HG03354 (cell line): ENCODE results near the gene KLHL42.
A peak's percentile ranks its signal among the peaks of the same experiment; 100 is the strongest.

ENCODE experiments used
- ATAC-seq: cut with Tn5 transposase; IDR thresholded peaks from one replicate; pipeline ENCODE4 v1.9.1; 2021; ENCODE audit warnings: mild to moderate bottlenecking; ENCODE audit not compliant: unreplicated experiment, poor library complexity, severe bottlenecking

KLHL42 gene

GRCh38 chr12:27779416-27779919 lies 565 bp upstream of the KLHL42 start:
- peak; percentile 7 for ATAC-seq

GRCh38 chr12:27780612-27781408 lies 777 bp downstream of the KLHL42 start:
- ATAC-seq: peak; percentile 40

DNA sequence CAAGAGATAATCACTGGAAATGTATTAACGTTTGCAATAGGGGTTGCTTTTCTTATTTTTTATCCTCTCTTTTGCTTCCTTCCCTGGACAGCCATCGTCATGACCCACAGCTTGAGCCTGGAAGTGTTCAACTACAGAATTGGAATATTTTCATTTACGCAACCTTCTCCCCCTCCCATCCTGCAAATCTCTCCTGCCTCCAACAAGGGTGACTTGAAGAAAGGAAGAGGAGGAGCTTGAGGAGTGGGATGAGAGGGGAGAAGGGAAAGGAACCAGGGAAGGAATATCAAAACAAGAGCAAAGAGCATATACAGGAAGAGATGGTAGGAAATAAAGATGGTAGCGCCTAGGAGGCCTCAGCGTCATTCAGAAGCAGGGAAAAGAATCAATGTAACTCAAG lies 1.6 kb downstream of the KLHL42 start:
- ATAC-seq: no peak

GRCh38 chr12:27782481-27782880 lies 2.4 kb downstream of the KLHL42 start:
- no peak for ATAC-seq

- ATAC-seq: no peak
These were observed 6.0 kb downstream of the KLHL42 start for GRCh38 chr12:27785882-27786570.

DNA sequence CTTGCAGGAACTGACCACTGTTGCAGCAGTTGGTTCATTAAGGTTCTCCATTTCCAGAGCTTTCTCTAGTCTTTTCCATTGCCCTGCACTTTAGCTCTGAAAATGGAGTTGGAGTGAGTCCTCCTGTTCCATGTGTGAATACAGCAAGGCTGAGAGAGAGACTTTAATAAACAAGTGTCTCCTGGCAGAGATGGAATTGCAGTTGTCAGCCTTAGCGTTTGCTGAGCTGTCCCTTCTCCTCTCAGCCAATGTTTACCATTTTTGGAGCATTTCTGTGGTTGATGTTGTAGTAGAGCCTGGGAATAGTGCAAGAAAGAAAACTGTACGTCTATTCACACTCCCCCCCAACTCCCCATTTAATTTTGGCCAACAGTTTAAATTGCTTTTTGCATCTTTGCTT lies 7.5 kb downstream of the KLHL42 start:
- ATAC-seq: no peak

- ATAC-seq: no peak
These were observed 10.1 kb downstream of the KLHL42 start for GRCh38 chr12:27790179-27790578.

DNA sequence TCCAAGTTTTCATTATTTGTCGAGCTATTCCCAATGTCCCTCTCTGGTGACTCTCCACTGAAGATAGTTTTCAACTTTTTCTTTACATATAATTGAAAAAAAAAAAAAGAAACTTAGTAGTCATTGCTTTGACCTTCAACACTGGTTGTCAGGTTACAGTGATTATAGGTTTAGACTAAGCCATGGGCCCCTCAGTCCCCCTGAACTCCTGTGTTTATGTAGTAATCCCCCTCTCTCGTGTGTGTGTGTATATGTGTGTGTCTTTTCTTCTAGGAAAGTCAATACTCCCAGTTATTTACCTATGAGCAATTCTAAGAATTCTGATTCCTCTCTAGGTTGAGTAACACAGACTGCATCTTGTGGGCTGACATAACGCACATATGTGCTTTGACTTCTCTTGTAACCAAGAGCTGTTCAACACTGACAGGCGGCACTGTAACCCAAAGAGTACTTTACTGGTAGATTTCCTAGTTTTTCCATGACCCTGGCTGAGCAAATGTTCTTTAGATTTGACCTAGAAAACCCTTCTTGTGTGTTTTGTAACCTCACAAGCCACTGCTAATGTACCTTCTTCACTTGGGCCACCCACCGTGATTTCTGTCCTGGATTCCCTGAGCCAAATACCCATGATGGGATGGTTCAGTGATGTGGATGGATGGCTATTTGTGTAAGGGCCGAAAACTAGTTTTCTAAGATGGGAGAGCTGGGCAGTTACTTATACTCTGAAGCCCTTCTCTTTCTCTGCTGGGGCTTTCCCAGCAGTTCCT lies 15.0 kb downstream of the KLHL42 start:
- no peak for ATAC-seq

- ATAC-seq: no peak
These were observed 16.1 kb downstream of the KLHL42 start for GRCh38 chr12:27796128-27796527.

DNA sequence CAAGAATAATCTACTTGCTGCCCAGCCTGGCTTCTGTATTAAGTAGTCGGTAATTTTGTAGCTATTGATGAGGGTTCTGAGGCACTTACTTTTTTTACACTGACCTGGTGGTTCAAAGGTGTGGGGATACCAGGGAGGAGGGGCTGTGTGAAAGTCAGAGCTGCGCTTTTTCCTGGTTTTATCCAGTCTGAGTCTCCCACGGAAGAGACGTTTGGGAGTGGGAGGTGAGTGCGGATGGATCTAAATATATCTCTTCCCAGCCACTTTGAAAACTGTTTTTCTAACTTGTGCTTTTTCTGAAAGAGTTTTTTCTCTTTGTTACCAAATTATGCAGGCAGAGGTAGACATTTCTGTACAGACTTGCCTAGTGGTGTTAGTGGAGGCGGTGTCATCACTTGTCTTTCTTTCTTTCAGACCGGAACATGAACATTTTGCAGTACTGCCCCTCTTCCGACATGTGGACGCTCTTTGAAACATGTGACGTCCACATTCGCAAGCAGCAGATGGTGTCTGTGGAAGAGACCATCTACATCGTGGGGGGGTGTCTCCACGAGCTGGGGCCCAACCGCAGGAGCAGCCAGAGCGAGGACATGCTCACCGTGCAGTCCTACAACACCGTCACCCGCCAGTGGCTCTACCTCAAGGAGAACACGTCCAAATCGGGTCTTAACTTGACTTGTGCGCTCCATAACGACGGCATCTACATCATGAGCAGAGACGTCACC lies 17.4 kb downstream of the KLHL42 start:
- ATAC-seq: no peak

GRCh38 chr12:27800819-27801218 lies 20.8 kb downstream of the KLHL42 start:
- no peak for ATAC-seq

GRCh38 chr12:27801630-27802029 lies 21.6 kb downstream of the KLHL42 start:
- no peak for ATAC-seq

DNA sequence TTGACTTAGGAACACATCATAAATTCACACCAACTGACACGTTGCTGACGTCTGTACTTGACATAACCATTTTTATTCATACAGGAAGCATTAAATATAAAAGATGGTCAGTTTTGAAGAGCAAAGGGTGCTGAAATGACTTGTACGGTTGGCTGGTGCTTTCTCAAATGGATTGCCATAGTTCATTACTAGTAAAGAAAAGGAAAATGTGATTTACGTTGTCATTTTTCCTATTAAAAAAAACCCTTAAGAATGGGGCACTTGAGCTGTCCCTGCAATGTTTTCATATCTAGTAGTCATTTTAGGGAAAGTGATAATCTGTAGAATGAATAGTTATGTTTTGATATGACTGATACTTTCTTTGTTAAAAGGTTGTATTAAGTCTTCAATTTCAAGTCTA lies 22.5 kb downstream of the KLHL42 start:
- ATAC-seq: no peak

GRCh38 chr12:27802936-27803335 lies 22.9 kb downstream of the KLHL42 start:
- ATAC-seq: no peak

DNA sequence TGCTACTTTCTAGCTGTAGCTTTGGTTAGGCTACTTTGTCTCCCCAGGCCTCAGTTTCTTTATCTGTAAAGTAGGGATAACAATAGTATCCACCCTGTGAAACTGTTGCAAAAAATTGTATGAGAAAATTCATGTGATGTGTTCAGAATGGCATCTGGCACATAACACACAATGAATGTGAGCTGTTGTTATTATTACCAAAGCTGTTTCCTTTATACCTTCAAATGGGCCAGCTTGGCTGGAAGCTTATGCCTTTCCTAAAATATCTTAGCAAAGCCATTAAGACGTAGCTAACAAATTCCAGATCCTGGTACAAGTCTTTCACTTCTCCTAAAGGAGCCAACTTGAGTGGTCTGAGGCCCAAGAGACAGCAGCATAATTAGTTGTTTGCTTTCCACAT lies 25.2 kb downstream of the KLHL42 start:
- no peak for ATAC-seq

GRCh38 chr12:27806259-27806658 lies 26.2 kb downstream of the KLHL42 start:
- no peak for ATAC-seq

DNA sequence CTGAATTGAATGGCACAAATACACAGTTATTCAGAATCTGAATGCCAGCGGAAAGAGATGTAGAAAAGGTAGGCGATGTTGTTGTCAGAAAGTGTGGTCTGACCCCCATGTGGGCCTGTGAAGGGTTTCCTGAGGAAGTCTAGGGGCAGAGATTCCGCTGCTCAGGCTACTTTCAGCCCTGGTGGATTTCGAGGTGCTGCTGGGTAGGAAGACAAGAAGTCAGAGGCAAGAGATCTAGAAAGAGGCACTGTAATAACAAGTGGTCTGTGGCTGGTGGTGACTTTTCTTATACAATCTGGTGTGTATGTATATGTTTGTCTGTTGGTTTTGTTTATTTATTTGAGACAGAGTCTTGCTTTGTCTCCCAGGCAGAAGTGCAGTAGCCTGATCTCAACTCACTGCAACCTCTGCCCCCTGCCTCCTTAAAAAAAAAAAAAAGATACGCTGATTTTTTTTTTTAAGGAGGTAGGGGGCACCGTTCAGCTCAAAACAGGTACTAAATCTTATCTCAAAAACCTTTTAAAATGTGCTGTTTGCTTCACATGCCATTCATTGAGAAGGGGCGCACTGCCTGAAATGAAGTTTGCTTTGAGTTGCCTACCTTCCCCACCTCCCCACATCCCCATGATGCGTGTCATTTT lies 27.1 kb downstream of the KLHL42 start:
- no peak for ATAC-seq

DNA sequence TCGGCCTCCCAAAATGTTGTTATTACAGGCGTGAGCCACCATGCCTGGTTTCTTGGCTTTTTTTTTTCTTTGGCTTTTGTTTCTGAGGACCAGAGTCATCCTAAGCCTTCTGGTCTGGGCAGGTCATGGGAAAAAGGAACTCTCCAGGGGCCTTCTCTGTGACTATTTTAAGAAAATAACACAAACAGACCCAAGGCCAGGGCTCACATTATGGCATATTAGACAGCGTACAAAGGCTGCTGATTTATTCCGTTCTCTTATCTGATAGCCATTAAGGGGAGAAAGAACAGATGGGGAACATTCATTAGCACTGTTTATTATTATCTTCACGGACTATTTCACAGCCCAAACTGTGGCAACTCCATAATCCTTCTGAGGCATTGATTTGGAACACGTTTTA lies 28.8 kb downstream of the KLHL42 start:
- no peak for ATAC-seq

GRCh38 chr12:27810756-27811155 lies 30.7 kb downstream of the KLHL42 start:
- ATAC-seq: no peak
